Esophagus muscularis mucosa (tissue), 3 donors: ENCODE measurements around the gene ZNF846.

Source experiments
- POLR2A ChIP-seq: fragments of 450-650 bp; IDR thresholded peaks from one replicate; pipeline ENCODE4 v1.6.1; 2017; ENCODE audit warnings: antibody characterized with exemption, moderate library complexity, mild to moderate bottlenecking, low read depth
- TF ChIP-seq, protein P1 (sequence below), 3 experiments: fragments of 200-600 bp in 2 of 3; fragments of 450-650 bp in 1 of 3; sonication (generic) in 2 of 3; IDR thresholded peaks; one replicate each; pipeline ENCODE4 v1.5.1; 2017 to 2019; ENCODE audit warnings: antibody characterized with exemption in 3 of 3, mild to moderate bottlenecking in 2 of 3, moderate library complexity in 1 of 3

DNA sequence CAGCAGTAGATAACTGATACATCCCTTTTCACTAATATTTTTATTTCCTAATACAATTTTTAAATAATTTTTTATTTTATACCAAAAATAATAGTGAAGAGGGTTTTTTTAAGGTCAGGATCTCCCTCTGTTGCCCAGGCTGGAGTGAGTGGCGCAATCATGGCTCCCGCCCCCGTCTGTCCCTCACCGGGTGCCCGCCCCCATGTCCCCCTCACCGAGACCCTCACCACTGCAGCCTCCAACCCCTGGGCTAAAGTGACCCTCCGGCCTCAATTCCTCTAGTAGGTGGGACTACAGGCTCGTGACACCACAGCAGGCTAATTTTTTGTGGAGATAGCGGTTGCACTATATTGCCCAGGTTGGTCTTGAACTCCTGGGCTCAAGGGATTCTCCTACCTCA is 17.8 kb upstream of the ZNF846 start:
- TF ChIP-seq POLR2A = no peak
- TF ChIP-seq, protein P1, sequence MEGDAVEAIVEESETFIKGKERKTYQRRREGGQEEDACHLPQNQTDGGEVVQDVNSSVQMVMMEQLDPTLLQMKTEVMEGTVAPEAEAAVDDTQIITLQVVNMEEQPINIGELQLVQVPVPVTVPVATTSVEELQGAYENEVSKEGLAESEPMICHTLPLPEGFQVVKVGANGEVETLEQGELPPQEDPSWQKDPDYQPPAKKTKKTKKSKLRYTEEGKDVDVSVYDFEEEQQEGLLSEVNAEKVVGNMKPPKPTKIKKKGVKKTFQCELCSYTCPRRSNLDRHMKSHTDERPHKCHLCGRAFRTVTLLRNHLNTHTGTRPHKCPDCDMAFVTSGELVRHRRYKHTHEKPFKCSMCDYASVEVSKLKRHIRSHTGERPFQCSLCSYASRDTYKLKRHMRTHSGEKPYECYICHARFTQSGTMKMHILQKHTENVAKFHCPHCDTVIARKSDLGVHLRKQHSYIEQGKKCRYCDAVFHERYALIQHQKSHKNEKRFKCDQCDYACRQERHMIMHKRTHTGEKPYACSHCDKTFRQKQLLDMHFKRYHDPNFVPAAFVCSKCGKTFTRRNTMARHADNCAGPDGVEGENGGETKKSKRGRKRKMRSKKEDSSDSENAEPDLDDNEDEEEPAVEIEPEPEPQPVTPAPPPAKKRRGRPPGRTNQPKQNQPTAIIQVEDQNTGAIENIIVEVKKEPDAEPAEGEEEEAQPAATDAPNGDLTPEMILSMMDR (IDR thresholded peaks at IDR 0.05) = no peak
